ENCODE results near the gene MAOB.

The MAOB gene

GRCh38 chrX:43881410-43882293 lies 598 bp downstream of the MAOB start:
- Histone ChIP-seq H3K9me3 (ENCODE audit: control insufficient read depth, insufficient read depth, low read length) (no peaks in the 10 kb centered on the region), H3K4me1 (ENCODE audit: control insufficient read depth, insufficient read depth, low read length) (0 out of 2 replicates have a peak, but pooled peaks cover 2% of the 10 kb centered on the region), H3K27me3 (ENCODE audit: control insufficient read depth, insufficient read depth, low read length) (peaks cover 49% of the 10 kb centered on the region), H3K9ac (ENCODE audit: low read depth, low read length) (no peak overlapping the region), H3K27ac (ENCODE audit: low read depth, low read length) (no peak overlapping the region), H3K36me3 (ENCODE audit: control insufficient read depth, insufficient read depth, low read length) (no peaks in the 10 kb centered on the region), H3K4me3 (ENCODE audit: low read depth, low read length) (peak overlapping the region; percentile 58)

GRCh38 chrX:43880425-43880824 lies 1.8 kb downstream of the MAOB start:
- no peak overlapping the region for H3K4me3 ChIP-seq (ENCODE audit: low read depth, low read length)

GRCh38 chrX:43878906-43879526 lies 3.2 kb downstream of the MAOB start:
- 0 out of 2 replicates have a peak, but pooled peaks cover 2% of the 10 kb centered on the region for H3K4me1 ChIP-seq (ENCODE audit: control insufficient read depth, insufficient read depth, low read length)
- no peak overlapping the region for H3K27ac ChIP-seq (ENCODE audit: low read depth, low read length)
- H3K9ac ChIP-seq (ENCODE audit: low read depth, low read length), result no peak overlapping the region
- no peaks in the 10 kb centered on the region for H3K9me3 ChIP-seq (ENCODE audit: control insufficient read depth, insufficient read depth, low read length)
- no peak overlapping the region for H3K4me3 ChIP-seq (ENCODE audit: low read depth, low read length)
- peaks cover 41% of the 10 kb centered on the region for H3K27me3 ChIP-seq (ENCODE audit: control insufficient read depth, insufficient read depth, low read length)
- H3K36me3 ChIP-seq (ENCODE audit: control insufficient read depth, insufficient read depth, low read length), result no peaks in the 10 kb centered on the region

More at GRCh38 chrX:43880425-43880824, 1.8 kb downstream of the MAOB start:
- H3K27me3 ChIP-seq (ENCODE audit: control insufficient read depth, insufficient read depth, low read length), result peaks cover 49% of the 10 kb centered on the region
- no peak overlapping the region for H3K9ac ChIP-seq (ENCODE audit: low read depth, low read length)
- no peaks in the 10 kb centered on the region for H3K36me3 ChIP-seq (ENCODE audit: control insufficient read depth, insufficient read depth, low read length)
- H3K9me3 ChIP-seq (ENCODE audit: control insufficient read depth, insufficient read depth, low read length), result no peaks in the 10 kb centered on the region
- H3K4me1 ChIP-seq (ENCODE audit: control insufficient read depth, insufficient read depth, low read length), result 0 out of 2 replicates have a peak, but pooled peaks cover 2% of the 10 kb centered on the region
- H3K27ac ChIP-seq (ENCODE audit: low read depth, low read length), result no peak overlapping the region

GRCh38 chrX:43876680-43877079 lies 5.6 kb downstream of the MAOB start:
- H3K36me3 ChIP-seq (ENCODE audit: control insufficient read depth, insufficient read depth, low read length), result no peaks in the 10 kb centered on the region
- H3K27me3 ChIP-seq (ENCODE audit: control insufficient read depth, insufficient read depth, low read length), result peaks cover 21% of the 10 kb centered on the region
- no peak overlapping the region for H3K9ac ChIP-seq (ENCODE audit: low read depth, low read length)
- H3K4me3 ChIP-seq (ENCODE audit: low read depth, low read length), result no peak overlapping the region
- H3K9me3 ChIP-seq (ENCODE audit: control insufficient read depth, insufficient read depth, low read length), result no peaks in the 10 kb centered on the region
- no peak overlapping the region for H3K27ac ChIP-seq (ENCODE audit: low read depth, low read length)
- H3K4me1 ChIP-seq (ENCODE audit: control insufficient read depth, insufficient read depth, low read length), result no peaks in the 10 kb centered on the region

- no peaks in the 10 kb centered on the region for H3K9me3 ChIP-seq (ENCODE audit: control insufficient read depth, insufficient read depth, low read length)
- H3K4me3 ChIP-seq (ENCODE audit: low read depth, low read length), result no peak overlapping the region
- H3K4me1 ChIP-seq (ENCODE audit: control insufficient read depth, insufficient read depth, low read length), result no peaks in the 10 kb centered on the region
- no peaks in the 10 kb centered on the region for H3K27me3 ChIP-seq (ENCODE audit: control insufficient read depth, insufficient read depth, low read length)
- H3K9ac ChIP-seq (ENCODE audit: low read depth, low read length), result no peak overlapping the region
- no peak overlapping the region for H3K27ac ChIP-seq (ENCODE audit: low read depth, low read length)
- H3K36me3 ChIP-seq (ENCODE audit: control insufficient read depth, insufficient read depth, low read length), result no peaks in the 10 kb centered on the region
Measured at GRCh38 chrX:43870758-43871419, 11.4 kb downstream of the MAOB start.

- Histone ChIP-seq H3K27ac (ENCODE audit: low read depth, low read length) (no peak overlapping the region), H3K36me3 (ENCODE audit: control insufficient read depth, insufficient read depth, low read length) (no peaks in the 10 kb centered on the region), H3K4me3 (ENCODE audit: low read depth, low read length) (no peak overlapping the region), H3K9me3 (ENCODE audit: control insufficient read depth, insufficient read depth, low read length) (no peaks in the 10 kb centered on the region), H3K9ac (ENCODE audit: low read depth, low read length) (no peak overlapping the region), H3K27me3 (ENCODE audit: control insufficient read depth, insufficient read depth, low read length) (no peaks in the 10 kb centered on the region), H3K4me1 (ENCODE audit: control insufficient read depth, insufficient read depth, low read length) (no peaks in the 10 kb centered on the region)
Measured at GRCh38 chrX:43870011-43870410, 12.2 kb downstream of the MAOB start.

- Histone ChIP-seq H3K9ac (ENCODE audit: low read depth, low read length) (no peak overlapping the region), H3K27me3 (ENCODE audit: control insufficient read depth, insufficient read depth, low read length) (no peaks in the 10 kb centered on the region), H3K27ac (ENCODE audit: low read depth, low read length) (no peak overlapping the region), H3K9me3 (ENCODE audit: control insufficient read depth, insufficient read depth, low read length) (no peaks in the 10 kb centered on the region), H3K4me1 (ENCODE audit: control insufficient read depth, insufficient read depth, low read length) (no peaks in the 10 kb centered on the region), H3K4me3 (ENCODE audit: low read depth, low read length) (no peak overlapping the region), H3K36me3 (ENCODE audit: control insufficient read depth, insufficient read depth, low read length) (no peaks in the 10 kb centered on the region)
Measured at GRCh38 chrX:43868791-43869190, 13.5 kb downstream of the MAOB start.

- H3K9ac ChIP-seq (ENCODE audit: low read depth, low read length), result no peak overlapping the region
- H3K27me3 ChIP-seq (ENCODE audit: control insufficient read depth, insufficient read depth, low read length), result no peaks in the 10 kb centered on the region
- H3K4me1 ChIP-seq (ENCODE audit: control insufficient read depth, insufficient read depth, low read length), result no peaks in the 10 kb centered on the region
- no peak overlapping the region for H3K4me3 ChIP-seq (ENCODE audit: low read depth, low read length)
- no peaks in the 10 kb centered on the region for H3K9me3 ChIP-seq (ENCODE audit: control insufficient read depth, insufficient read depth, low read length)
- H3K27ac ChIP-seq (ENCODE audit: low read depth, low read length), result no peak overlapping the region
- no peaks in the 10 kb centered on the region for H3K36me3 ChIP-seq (ENCODE audit: control insufficient read depth, insufficient read depth, low read length)
Measured at GRCh38 chrX:43866423-43866822, 15.8 kb downstream of the MAOB start.

- Histone ChIP-seq H3K9me3 (ENCODE audit: control insufficient read depth, insufficient read depth, low read length) (no peaks in the 10 kb centered on the region), H3K9ac (ENCODE audit: low read depth, low read length) (no peak overlapping the region), H3K27ac (ENCODE audit: low read depth, low read length) (no peak overlapping the region), H3K4me1 (ENCODE audit: control insufficient read depth, insufficient read depth, low read length) (no peaks in the 10 kb centered on the region), H3K27me3 (ENCODE audit: control insufficient read depth, insufficient read depth, low read length) (no peaks in the 10 kb centered on the region), H3K4me3 (ENCODE audit: low read depth, low read length) (no peak overlapping the region), H3K36me3 (ENCODE audit: control insufficient read depth, insufficient read depth, low read length) (no peaks in the 10 kb centered on the region)
Measured at GRCh38 chrX:43865791-43866190, 16.5 kb downstream of the MAOB start.

- Histone ChIP-seq H3K4me1 (ENCODE audit: control insufficient read depth, insufficient read depth, low read length) (no peaks in the 10 kb centered on the region), H3K27me3 (ENCODE audit: control insufficient read depth, insufficient read depth, low read length) (0 out of 2 replicates have a peak, but pooled peaks cover 3% of the 10 kb centered on the region), H3K4me3 (ENCODE audit: low read depth, low read length) (no peak overlapping the region), H3K9ac (ENCODE audit: low read depth, low read length) (no peak overlapping the region), H3K9me3 (ENCODE audit: control insufficient read depth, insufficient read depth, low read length) (no peaks in the 10 kb centered on the region), H3K27ac (ENCODE audit: low read depth, low read length) (no peak overlapping the region), H3K36me3 (ENCODE audit: control insufficient read depth, insufficient read depth, low read length) (no peaks in the 10 kb centered on the region)
Measured at GRCh38 chrX:43862434-43862833, 19.8 kb downstream of the MAOB start.

- no peak overlapping the region for H3K27ac ChIP-seq (ENCODE audit: low read depth, low read length)
- H3K4me1 ChIP-seq (ENCODE audit: control insufficient read depth, insufficient read depth, low read length), result no peaks in the 10 kb centered on the region
- H3K4me3 ChIP-seq (ENCODE audit: low read depth, low read length), result no peak overlapping the region
- no peaks in the 10 kb centered on the region for H3K9me3 ChIP-seq (ENCODE audit: control insufficient read depth, insufficient read depth, low read length)
- no peak overlapping the region for H3K9ac ChIP-seq (ENCODE audit: low read depth, low read length)
- H3K36me3 ChIP-seq (ENCODE audit: control insufficient read depth, insufficient read depth, low read length), result no peaks in the 10 kb centered on the region
- 0 out of 2 replicates have a peak, but pooled peaks cover 3% of the 10 kb centered on the region for H3K27me3 ChIP-seq (ENCODE audit: control insufficient read depth, insufficient read depth, low read length)
Measured at GRCh38 chrX:43861750-43862149, 20.5 kb downstream of the MAOB start.
